Heart left ventricle (tissue), 13 donors: ENCODE data around the gene CDH13.

Source experiments
- CTCF ChIP-seq, 12 donors: fragments of 200-600 bp; sonication (generic) in 4 of 12; IDR thresholded peaks; one replicate each; pipeline versions ENCODE4 v1.5.0 to v1.8.0; 2018 to 2022; ENCODE audit warnings: antibody characterized with exemption in 12 of 12, mild to moderate bottlenecking in 5 of 12
- POLR2A ChIP-seq, 2 donors: fragments of 450-650 bp; IDR thresholded peaks; one replicate each; pipeline ENCODE4 v1.6.1; 2017; ENCODE audit warnings: antibody characterized with exemption in 2 of 2, mild to moderate bottlenecking in 2 of 2, moderate library complexity in 2 of 2
- donor health status: ischemic (EF 13 %, LVEDD 7.1; RV severe dilation, severe dysfunction).
- donor health status: DM: no; HTN: yes; CAD: no.
- donor health status: DM: no; HTN: no; CAD: no.
- donor health status: ischemic (EF 25% LVEDD 6.9; RV normal size, moderate dysfunction).
- donor health status: ischemic (EF 25% LVEDD 5.7; RV mildly dilated, moderate dysfunction).
- donor health status: ischemic (EF 35%, LVEDD 5.7; RV mildly dilated, moderate dysfunction).
- donor health status: nonischemic (EF 11% LVEDD 7.7; RV severe dilation, severe dysfunction).
- donor health status: DM: yes; HTN: yes; CAD: no.
- donor health status: PGD.
- donor health status: ischemic (EF 29% LVEDD 5.4; RV normal size, mild dysfunction).
- donor health status: nonischemic (EF 23%, LVEDD 6.1; RV moderate dilation, normal function).

DNA sequence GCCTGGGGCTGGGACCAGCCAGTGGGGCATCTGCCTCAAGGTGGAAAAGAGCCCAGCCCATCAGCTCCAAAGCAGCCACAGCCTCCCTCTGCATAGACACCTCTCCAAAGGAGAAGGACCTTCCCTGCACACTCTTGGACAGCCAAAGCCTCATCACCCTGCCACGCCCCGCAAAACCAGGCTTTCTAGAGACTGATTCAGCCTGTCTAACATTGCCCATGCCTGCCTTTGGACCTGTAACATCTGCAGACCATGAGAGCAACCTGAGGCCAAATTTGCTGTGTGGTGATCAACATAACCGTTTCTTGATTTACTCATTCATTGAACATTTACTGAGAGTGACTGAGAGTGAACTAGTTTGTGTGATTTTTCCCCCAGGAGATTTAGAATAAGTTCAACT, 961.3 kb downstream of the CDH13 start:
- TF ChIP-seq CTCF (IDR thresholded peaks at IDR 0.05) = no peak
- no peak for TF ChIP-seq POLR2A (IDR thresholded peaks at IDR 0.05)
